NCI-H146 (cell line): Measurements from ENCODE around the gene RAB40C.
A peak's percentile ranks its signal among the peaks of the same experiment; 100 is the strongest.

ENCODE experiments used
- DNase-seq: peaks from one replicate; lab custom pipeline; 2025; lab: John Stamatoyannopoulos, UW

The RAB40C gene

DNA sequence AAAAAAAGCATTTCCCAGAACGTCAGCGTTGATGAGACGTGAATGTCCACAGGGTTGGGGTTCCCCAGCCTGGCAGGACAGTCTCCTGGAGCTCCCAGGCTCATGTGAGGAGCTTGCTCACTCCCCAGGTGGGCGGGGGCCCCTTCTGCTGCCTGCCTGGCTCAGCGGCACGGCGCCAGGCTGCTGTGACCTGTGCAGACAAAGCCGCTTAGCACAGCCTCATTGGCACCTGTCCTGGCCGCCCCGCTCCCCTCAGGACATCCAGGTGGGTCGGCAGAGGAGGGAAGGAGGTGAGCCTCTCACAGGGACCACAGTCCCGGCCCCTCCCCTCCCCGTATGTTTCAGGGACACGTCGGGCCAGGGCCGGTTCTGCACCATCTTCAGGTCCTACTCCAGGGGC is 28.0 kb downstream of the RAB40C start:
- DNase-seq: no peak

DNA sequence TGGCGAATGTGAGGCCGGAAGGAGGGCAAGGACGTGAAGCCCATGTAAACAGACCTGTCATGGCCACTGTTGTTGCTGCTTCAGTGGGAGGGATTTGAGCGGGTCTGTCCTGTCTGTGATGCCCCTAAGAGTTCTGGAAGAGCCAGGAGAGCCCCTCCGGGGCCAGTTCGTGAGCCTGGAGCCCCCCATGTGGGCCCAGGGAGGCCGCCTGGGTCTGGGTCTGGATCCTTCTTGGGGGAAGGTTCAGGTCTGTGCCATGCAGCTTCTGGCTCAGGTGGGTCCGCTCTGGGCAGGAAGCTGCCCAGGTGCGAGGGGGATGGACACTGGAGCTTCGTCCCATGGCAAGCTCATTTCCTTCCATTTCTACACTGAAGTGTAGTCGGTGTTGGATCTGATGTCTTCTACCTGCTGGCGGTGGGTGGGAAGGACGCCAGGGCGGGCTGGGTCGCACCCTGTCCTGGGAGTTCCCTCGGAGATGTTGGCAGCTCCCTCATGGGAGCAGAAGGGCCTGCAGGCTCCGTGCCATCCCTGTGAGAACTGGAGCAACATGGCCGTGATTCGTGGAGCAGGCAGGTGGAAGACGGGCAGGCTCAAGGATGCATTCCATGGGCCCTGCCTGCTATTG is 29.7 kb downstream of the RAB40C start:
- DNase-seq: no peak

DNA sequence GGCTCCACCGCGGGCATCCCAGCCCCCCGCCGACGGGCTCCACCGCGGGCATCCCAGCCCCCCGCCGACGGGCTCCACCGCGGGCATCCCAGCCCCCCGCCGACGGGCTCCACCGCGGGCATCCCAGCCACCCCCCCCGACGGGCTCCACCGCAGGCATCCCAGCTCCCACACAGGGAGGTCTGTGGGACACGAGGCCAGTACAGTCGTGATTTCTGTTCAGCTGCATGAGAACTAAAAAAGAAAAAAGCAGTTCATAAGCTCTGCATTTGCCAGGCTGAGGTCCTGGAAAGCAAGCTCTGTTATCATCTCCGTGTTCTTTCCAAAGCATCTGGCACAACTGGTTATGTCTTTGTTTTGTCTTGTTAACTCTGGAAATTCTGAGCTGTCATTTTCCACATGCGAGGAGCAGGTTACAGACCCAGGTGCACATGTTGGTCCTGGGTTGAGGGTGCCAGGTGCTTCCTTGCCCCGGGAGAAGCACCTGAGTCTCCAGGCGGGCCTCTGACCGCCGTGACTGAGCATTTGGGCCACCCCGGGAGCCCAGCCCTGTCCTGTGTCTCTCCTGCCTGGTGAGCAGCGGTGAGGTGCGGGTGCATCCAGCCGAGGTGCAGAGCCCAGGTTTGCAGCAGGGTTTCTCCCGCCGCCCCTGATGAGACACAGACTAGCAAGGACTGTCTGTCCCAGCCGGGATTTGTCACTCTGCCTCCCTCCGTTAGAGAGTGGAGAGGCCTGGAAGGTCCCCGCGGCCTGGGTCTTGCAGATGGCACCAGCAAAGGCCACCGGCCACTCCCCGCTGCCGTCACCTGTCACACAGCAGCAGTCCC is 31.0 kb downstream of the RAB40C start:
- DNase-seq: no peak

DNA sequence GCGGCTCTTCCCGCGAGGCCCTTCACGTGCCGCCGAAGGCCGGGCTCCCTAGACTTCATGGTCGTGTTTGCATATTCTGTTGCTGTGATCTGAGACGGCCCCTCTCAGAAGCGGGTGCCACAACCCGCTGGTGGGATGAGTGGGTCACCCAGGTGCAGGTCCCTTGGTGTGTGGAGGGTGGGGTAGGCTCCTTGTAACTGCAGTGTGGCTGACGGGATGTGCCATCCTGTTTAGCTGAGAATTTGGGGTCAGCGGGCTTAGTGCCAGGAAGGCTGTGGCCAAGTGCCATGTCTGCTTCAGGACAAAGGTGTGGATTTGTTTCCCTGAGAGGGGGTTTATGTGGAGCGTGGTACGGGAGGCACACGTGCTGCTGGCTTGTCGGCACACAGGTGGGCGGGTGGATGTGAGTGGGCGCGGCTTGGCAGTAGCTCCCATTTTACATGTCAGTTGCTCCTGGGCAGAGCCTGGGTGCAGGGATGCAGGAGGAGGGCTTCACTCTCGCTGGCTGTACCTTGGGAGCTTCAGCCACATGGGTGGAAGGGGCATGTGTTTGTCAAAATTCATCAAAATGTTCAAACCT is 31.8 kb downstream of the RAB40C start:
- no peak for DNase-seq

DNA sequence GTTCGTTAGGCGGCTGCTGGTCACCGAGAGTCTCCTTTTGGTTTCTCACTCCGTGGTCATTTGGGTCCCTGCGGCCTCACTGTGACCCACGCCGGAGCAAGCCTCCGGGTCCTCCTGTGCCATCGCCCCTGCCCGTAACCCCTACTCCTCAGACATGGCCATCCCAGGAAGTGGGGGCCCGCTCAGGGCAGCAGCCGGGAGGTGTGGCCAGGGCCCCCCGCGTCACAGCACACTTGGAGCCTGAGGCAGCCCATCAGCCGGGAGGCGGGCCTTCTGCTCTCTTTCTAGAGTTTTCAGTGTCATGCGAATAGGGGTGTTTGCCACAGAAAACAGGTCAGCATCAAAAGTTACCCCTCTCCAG is 33.0 kb downstream of the RAB40C start:
- DNase-seq: no peak

DNA sequence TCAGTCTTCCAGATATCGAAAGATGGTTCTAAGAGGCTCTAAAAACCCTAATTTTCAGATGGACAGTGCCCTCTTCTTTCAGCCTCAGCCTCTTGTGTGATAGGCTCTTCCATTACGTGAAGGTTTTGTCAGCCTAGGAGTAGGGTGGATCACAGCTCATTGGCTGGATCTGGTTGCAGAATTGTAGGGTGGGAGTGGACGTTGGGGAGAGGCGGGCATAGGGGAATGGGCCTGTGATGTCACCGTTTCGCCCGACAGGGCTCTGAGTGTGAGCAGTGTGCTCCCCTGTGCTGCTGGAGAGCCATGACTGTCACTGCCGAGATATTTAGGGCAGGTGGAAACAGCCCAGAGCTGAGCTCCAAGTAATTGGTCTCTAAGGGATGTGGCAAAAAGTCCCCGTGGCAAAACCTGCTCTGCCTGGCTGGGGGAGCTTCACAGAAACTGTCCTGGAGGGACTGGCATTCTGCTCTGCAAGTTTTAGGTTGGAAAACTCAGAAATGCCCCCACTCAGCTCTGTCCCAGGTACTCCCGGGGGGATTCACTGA is 34.7 kb downstream of the RAB40C start:
- no peak for DNase-seq

DNA sequence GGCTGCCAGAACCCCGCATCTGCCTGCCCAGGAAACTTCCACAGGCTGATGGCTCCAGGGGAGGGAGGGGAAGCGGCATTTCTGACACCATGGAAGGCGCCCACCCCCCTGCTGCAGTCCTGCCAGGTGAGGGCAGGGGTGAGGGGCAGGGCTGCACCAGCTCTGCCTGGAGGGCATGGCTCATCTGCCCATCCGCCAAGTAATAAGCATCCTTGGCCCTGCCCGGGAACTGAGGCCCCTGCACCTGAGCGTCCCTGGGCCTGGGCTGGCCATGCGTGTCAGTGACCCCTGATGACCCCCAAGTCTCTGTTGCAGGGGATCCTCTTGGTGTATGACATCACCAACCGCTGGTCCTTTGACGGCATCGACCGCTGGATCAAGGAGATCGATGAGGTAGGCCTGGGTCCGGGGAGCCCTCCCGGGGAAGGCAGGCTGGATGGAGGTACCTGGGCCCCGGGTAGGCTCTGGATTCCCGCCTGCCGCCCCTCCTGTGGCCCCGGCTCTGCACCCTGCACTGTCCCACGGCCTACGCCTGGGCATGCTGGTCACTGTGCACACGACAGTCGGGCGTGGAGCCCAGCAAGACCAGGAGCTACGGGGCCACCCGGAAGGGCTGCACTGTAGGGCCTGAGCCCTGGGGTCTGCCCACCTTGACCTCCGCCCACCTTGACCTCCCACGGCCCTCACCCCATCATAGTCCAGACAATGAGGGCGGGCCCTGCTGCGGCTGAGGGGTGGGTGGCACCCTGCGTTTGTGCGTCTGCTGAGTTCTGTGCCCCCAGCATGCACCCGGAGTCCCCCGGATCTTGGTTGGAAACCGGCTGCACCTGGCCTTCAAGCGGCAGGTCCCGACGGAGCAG is 35.5 kb downstream of the RAB40C start:
- DNase-seq: no peak

DNA sequence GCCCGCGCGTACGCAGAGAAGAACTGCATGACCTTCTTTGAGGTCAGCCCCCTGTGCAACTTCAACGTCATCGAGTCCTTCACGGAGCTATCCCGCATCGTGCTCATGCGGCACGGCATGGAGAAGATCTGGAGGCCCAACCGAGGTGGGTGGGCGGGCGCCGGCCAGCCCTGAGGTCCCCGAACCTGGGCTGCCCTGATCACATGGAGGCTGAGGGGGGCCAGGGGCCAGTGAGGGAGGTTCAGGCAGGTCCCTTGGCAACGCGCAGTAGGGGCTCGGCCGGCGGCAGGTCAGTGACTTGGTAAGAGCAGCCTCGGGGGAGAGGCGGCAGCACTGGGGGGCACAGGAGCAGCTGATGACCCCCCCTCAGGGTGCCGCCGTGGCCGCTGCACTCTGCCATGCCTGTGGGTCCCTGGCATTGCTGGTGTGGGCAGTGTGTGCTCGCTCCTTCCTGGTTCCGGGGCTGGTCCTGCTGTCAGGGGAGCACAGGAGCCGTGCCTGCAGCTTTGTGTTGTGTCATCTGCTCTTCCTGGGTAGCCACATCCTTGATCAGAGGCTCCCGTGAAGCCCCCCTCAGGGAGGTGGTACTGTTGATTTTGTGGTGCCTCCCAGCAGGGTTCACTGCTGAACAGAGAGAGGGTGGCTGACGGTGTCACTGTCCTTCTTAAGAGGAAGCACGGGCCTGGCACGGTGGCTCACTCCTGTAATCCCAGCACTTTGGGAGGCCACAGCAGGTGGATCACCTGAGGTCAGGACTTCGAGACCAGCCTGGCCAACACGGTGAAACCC is 36.3 kb downstream of the RAB40C start:
- no peak for DNase-seq

DNA sequence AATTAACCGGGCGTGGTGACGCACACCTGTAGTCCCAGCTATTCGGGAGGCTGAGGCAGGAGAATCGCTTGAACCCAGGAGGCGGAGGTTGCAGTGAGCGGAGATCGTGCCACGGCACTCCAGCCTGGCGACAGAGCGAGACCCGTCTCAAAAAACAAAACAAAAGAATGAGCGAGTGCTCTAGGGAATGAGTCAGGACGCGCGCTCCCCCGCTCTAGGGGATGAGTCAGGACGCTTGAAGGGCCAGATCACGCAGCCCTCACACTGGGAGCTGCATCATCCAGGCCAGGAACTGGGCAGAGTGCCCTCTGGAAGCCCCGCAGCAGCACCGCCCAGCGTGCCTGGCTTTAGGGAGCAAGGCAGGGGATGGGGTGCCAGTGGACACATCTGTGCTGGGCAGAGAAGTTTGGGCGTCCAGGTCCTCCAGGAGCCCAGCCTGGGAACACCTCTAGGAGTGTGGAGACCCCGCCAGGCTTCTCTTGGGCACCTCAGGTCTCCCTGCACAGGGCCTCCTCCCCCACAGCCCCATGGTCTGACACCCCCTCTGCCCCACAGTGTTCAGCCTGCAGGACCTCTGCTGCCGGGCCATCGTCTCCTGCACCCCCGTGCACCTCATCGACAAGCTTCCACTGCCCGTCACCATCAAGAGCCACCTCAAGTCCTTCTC is 37.1 kb downstream of the RAB40C start:
- DNase-seq: no peak

DNA sequence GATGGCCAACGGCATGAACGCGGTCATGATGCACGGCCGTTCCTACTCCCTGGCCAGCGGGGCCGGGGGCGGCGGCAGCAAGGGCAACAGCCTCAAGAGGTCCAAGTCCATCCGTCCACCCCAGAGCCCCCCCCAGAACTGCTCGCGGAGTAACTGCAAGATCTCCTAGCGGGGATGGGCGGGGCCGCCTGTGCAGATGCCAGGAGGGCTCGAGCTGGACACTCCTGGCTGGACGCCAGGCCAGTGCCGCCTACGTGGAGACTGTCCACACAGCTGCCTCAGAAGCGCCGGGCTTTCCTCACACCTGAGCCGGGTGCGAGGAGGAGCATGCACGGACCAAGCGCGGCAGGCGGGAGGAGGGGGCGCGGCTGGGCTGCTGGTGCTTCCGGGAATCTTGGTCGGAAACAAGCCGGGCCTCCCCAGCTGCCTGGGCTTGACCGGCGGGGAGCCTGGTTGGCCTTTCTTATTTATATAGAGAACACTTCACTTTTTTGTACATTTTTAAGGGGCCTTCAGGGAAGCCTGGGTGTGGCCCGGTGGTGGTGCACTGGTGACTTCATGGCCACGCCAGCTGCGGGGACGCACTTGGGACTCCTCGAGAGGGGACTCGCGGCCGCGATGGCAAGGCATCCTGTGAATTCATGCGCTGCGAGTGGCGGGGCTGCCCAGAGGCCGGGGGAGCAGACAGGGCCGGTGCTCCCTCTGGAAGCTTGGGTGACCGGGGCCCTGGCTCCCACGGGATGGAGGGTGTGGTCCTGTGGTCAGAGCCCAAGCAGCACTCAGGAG is 37.8 kb downstream of the RAB40C start:
- no peak for DNase-seq

DNA sequence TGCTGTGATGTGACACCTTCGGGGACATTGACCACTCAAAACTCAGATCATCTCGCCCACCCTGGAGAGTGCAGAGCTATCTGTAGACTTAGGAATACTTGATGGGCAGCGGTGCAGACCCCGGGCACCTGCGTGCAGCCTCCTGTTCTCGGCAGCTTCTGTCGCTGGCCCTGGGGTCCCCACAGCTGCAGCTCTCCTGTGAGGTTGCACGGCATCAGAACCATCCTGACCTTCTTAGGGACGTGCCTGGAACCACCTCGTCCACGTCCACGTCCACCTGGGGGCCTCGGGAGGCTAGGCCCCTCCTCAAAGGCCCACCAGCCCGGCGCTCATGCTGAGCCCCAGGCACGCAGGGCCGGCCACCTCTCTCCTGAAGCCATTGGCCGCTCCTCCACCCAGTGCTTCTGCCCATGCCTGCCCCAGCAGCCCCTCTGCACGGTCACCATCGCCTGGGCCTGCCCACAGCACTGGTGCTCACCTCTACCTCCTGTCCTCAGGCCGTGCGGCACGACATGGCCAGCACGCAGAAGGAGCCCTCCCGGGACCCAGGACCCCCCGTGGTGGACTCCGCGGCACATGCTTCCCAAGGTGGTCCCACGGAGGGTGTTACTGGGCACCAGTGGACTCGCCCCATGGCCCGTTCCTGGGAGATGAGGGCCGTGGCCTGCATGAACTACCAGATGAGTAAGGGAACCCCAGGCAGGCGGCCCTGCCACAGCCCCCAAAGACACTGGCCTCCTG is 38.6 kb downstream of the RAB40C start:
- DNase-seq: no peak

DNA sequence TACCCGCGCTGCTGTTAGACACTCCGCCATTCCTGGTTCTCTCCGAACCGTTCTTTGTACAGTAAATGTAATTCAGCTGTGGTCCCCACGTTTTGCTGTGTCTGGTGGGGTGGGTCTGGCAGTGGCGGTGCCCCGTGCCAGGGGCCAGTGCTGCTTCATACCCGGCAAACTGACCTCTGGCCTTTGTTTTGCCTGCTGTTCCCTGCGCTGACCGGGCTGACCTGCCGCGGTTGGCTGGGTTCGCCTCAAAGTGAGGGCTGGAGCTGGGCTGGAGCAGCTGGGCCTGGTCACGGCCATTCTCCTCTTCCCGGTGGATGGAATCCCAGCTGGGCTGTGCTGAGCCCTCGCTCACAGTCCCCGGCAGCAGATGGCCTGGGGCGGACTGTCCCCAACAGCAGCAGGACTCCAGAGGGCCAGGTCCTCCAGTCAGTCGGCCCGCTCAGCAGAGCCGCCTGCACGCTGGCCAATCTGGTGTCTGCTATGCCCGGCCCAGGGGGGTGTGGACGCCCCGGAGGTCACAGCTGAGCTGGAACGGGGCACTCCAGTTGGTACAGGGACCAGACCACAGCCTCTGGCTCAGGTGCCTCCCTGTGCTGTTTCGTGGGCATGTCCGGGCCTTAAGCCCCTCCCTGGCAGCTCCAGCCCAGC is 39.4 kb downstream of the RAB40C start:
- DNase-seq: no peak

DNA sequence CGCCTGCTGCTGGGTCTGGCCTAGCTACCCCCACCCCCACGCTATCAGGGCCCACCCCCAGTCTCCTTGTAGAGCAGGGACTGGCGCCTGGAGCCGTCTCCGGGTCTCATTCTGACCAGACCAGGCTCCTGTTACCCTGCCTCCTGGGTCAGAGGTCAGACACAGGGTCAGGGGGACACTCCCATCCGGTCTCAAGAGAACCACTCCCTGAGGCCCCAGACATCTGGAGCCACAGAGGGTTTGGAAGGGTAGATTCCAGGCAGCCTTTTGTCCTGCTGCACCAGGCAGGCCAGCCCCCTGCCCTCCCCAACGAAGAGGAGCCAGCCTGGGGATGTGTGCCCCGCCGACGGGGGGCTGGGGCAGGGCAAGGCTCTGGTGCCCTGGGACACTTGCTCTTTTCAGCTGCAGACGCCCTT is 40.0 kb downstream of the RAB40C start:
- DNase-seq: no peak

DNA sequence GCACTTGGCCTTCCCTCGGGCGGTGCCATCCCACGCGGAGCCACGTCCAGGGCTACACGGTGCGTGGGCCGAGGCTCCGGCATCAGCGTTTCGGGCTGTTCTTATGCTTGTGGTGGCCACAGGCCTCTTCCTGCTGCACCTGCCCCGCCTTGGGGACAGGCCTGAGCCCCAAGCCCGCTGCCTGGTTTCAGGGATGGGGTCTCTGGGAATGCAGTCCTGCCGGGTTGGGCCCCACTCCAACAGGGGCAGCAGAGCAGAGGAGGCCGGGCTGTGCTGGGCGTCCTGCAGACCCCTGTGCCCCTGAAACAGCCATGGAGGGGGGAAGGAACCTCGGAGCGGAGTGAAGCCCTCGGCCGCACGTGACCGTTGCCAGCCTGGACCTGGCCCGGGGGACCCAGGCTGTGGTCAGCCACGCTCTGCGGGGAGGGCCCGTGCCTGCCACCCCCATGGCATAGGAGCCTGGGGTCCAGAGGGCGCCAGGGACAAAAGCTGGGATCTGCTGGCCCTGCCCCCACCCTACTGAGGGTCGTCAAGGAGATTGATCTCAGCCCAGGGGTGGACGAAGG is 40.5 kb downstream of the RAB40C start:
- DNase-seq: no peak

DNA sequence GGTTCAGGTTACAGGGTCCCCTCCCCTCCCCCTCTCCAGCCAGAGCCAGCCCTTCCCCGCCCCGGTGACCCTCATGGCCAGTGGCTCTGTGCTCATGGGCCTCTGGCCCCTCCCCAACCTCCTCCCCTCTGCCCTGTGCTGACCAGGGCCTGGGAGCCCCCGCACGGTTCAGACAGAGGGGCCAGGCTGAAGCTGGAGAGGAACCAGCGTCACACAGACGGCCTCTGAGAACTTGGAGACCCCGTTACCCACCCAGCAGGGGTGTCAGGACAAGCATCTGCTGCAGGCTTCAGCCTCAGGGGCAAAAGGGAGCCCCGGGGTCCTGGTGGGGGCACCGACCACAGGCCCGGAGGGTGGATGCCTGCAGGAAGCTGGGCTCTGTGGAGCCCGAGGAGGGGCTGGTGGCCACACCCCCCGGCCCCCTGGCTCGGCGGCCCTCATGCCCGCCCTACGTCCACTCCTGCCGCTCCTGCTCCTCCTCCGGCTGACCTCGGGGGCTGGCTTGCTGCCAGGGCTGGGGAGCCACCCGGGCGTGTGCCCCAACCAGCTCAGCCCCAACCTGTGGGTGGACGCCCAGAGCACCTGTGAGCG is 41.0 kb downstream of the RAB40C start, which contains the start of gene WFIKKN1:
WFIKKN1 (plus strand) TSS at position 171 of the 591 bp plus-strand sequence; CDS start at position 440, 269 bp downstream.
- DNase-seq: peak; percentile 55

DNA sequence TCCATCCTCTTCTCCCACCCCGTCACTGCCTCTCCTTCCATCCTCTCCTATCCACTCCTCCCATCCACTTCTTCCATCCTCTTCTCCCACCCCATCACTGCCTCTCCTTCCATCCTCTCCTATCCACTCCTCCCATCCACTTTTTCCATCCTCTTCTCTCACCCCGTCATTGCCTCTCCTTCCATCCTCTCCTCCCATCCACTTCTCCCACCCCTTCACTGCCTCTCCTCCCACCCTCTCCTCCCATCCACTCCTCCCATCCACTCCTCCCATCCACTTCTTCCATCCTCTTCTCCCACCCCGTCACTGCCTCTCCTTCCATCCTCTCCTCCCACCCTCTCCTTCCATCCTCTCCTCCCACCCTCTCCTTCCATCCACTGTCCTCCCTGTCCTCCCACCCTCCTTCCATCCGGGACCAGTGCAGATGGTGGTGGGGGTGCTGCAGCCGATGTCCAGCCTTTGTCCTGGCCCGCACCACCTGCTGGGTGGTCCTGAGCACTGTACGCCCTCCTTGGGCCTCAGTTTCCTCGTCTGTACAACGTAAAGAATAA is 42.0 kb downstream of the RAB40C start:
- DNase-seq: no peak

DNA sequence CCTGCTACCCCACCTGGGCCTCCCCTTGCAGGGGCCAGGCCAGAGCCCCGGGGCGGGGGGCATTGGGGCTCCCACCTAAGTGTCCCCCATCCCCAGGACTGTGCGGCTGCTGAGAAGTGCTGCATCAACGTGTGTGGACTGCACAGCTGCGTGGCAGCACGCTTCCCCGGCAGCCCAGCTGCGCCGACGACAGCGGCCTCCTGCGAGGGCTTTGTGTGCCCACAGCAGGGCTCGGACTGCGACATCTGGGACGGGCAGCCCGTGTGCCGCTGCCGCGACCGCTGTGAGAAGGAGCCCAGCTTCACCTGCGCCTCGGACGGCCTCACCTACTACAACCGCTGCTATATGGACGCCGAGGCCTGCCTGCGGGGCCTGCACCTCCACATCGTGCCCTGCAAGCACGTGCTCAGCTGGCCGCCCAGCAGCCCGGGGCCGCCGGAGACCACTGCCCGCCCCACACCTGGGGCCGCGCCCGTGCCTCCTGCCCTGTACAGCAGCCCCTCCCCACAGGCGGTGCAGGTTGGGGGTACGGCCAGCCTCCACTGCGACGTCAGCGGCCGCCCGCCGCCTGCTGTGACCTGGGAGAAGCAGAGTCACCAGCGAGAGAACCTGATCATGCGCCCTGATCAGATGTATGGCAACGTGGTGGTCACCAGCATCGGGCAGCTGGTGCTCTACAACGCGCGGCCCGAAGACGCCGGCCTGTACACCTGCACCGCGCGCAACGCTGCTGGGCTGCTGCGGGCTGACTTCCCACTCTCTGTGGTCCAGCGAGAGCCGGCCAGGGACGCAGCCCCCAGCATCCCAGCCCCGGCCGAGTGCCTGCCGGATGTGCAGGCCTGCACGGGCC is 42.8 kb downstream of the RAB40C start:
- DNase-seq: no peak
